A673 (cell line): Measurements from ENCODE around the gene CCDC197. TPM values are rescaled to one million over a fixed set of nuclear protein-coding genes. Genes with fewer than 3 reads are reported as not detected.

Experiments used
- BruUV-seq: library from RNA; stranded (reverse); fragments of 400-500 nt; replicated peaks from 2 replicates; lab custom pipeline; 2021; lab: Mats Ljungman, UMichigan
- CTCF ChIA-PET: fragments of 300-600 bp; sonication (Branson Sonifier 250); formaldehyde crosslinking; loops from one replicate; lab custom pipeline; 2022; ENCODE audit warnings: antibody characterized with exemption; lab: Charles Lee
- POLR2A ChIA-PET: fragments of 300-600 bp; sonication (Branson Sonifier 250); formaldehyde crosslinking; loops from one replicate; lab custom pipeline; 2022; ENCODE audit warnings: antibody characterized with exemption; ENCODE audit not compliant: low non-redundant PET; lab: Charles Lee
- DNase-seq: peaks from one replicate; pipeline ENCODE4 v3.0.0-alpha.2; 2015; ENCODE audit warnings: low spot score
- H3K27ac ChIP-seq: fragments of 200-600 bp; sonication (generic); 2 replicates; pipeline ENCODE4 v1.5.1; 2016; ENCODE audit warnings: mixed run types, low read depth, mild to moderate bottlenecking, mixed read lengths, antibody characterized with exemption, low read length; ENCODE audit not compliant: poor library complexity, severe bottlenecking
- H3K27me3 ChIP-seq: fragments of 200-600 bp; sonication (generic); replicated peaks from 2 replicates; pipeline ENCODE4 v1.6.1; 2017; ENCODE audit warnings: mixed run types, low read depth, mild to moderate bottlenecking, mixed read lengths, antibody characterized with exemption, low read length; ENCODE audit not compliant: insufficient read depth, poor library complexity
- H3K36me3 ChIP-seq: fragments of 200-600 bp; sonication (generic); 2 replicates; pipeline ENCODE4 v1.6.1; 2016; ENCODE audit warnings: mixed run types, mild to moderate bottlenecking, mixed read lengths, antibody characterized with exemption, low read length; ENCODE audit not compliant: insufficient read depth, poor library complexity, severe bottlenecking
- H3K4me1 ChIP-seq: fragments of 200-600 bp; sonication (generic); 2 replicates; pipeline ENCODE4 v1.6.1; 2017; ENCODE audit warnings: mixed run types, mild to moderate bottlenecking, mixed read lengths, antibody characterized with exemption, low read length; ENCODE audit not compliant: insufficient read depth, poor library complexity, severe bottlenecking
- H3K4me3 ChIP-seq: fragments of 200-600 bp; sonication (generic); 2 replicates; pipeline ENCODE4 v1.5.1; 2016; ENCODE audit warnings: low read depth, mixed run types, mild to moderate bottlenecking, mixed read lengths, low read length; ENCODE audit not compliant: poor library complexity, severe bottlenecking
- H3K9me3 ChIP-seq: fragments of 200-600 bp; sonication (generic); 2 replicates; pipeline ENCODE4 v1.6.1; 2016; ENCODE audit warnings: mixed run types, low read depth, mild to moderate bottlenecking, mixed read lengths, antibody characterized with exemption, low read length; ENCODE audit not compliant: poor library complexity, severe bottlenecking
- CTCF ChIP-seq: fragments of 300-800, 200-600 bp; sonication (generic); conservative IDR thresholded peaks from 2 replicates; pipeline ENCODE4 v1.5.1; 2017; ENCODE audit warnings: low read depth, mild to moderate bottlenecking, antibody characterized with exemption, low read length, moderate library complexity, mixed read lengths
- EZH2 ChIP-seq: fragments of 200-600 bp; sonication (generic); IDR thresholded peaks from 2 replicates; pipeline ENCODE4 v1.6.1; 2017; ENCODE audit warnings: borderline replicate concordance, low read depth, mild to moderate bottlenecking, mixed read lengths, antibody characterized with exemption, low read length; ENCODE audit not compliant: poor library complexity, severe bottlenecking
- intact Hi-C: fragments of 100-400 bp; cut with micrococcal nuclease; formaldehyde crosslinking; loops from one replicate; pipeline ENCODE4 v1.10.0; 2022; ENCODE audit not compliant: unreplicated experiment
- total RNA-seq: library from RNA; stranded (reverse); gene quantifications from 2 replicates; pipeline ENCODE4 v1.2.3, GENCODE V29; 2021

CCDC197 gene
- total RNA-seq, 1 experiment from 2014 or later: not detected

- ChIA-PET CTCF (interaction anchor here (1.0 kb wide), 1 partner anchor 111 kb away, joined by 3 read pairs; no protein-coding TSS in a partner anchor), POLR2A (interaction anchor here (0.6 to 0.7 kb wide), 2 partner anchors 25 to 42 kb away, joined by 3 read pairs; no protein-coding TSS in a partner anchor)
- no TSS peak for BruUV-seq
- peak overlapping the region; percentile 67 for H3K4me3 ChIP-seq
- no peaks in the 10 kb centered on the region for H3K9me3 ChIP-seq
- TF ChIP-seq CTCF (no peak), EZH2 (no peak)
- no peaks in the 10 kb centered on the region for H3K27me3 ChIP-seq
- intact Hi-C loops: no loop called here
- no peak overlapping the region for H3K27ac ChIP-seq
- no peaks in the 10 kb centered on the region for H3K36me3 ChIP-seq
- DNase-seq: no peak
- H3K4me1 ChIP-seq: no peaks in the 10 kb centered on the region
Measured at GRCh38 chr14:94025720-94026119, 28.6 kb downstream of the CCDC197 start.

- POLR2A ChIA-PET: interaction anchor here (0.6 to 0.7 kb wide), 2 partner anchors 25 to 41 kb away, joined by 3 read pairs; no protein-coding TSS in a partner anchor
- DNase-seq: peak; percentile 99
- CTCF ChIA-PET: interaction anchor here (0.6 to 1.0 kb wide), 2 partner anchors 110 to 1284 kb away, joined by 3 read pairs; no protein-coding TSS in a partner anchor
- H3K27me3 ChIP-seq: no peaks in the 10 kb centered on the region
- TF ChIP-seq EZH2 (no peak), CTCF (no peak)
- intact Hi-C loops: no loop called here
- no peaks in the 10 kb centered on the region for H3K4me1 ChIP-seq
- no TSS peak for BruUV-seq
- H3K4me3 ChIP-seq: peak within 1 kb of the TSS; percentile 67
- H3K36me3 ChIP-seq: no peaks in the 10 kb centered on the region
- H3K27ac ChIP-seq: peak within 1 kb of the TSS; percentile 41
- no peaks in the 10 kb centered on the region for H3K9me3 ChIP-seq
Measured at GRCh38 chr14:94026173-94026888, 29.2 kb downstream of the CCDC197 start, which contains the start of gene OTUB2. Gene OTUB2, plus strand, starts transcription at chr14:94026340. Its CDS starts 198 bp downstream, at chr14:94026538.

- TF ChIP-seq CTCF: no peak
- no peak for TF ChIP-seq EZH2
- Histone ChIP-seq H3K27me3 (no peaks in the 10 kb centered on the region), H3K4me1 (no peaks in the 10 kb centered on the region), H3K36me3 (no peaks in the 10 kb centered on the region), H3K4me3 (peak overlapping the region; percentile 67), H3K27ac (no peak overlapping the region), H3K9me3 (no peaks in the 10 kb centered on the region)
- CTCF ChIA-PET: no interaction called here
- intact Hi-C loops: no loop called here
- POLR2A ChIA-PET: no interaction called here
- DNase-seq: no peak
- BruUV-seq: no TSS peak
Measured at GRCh38 chr14:94026889-94027469, 29.9 kb downstream of the CCDC197 start.
